Measurements from ENCODE around the gene STAT5A.

DNA sequence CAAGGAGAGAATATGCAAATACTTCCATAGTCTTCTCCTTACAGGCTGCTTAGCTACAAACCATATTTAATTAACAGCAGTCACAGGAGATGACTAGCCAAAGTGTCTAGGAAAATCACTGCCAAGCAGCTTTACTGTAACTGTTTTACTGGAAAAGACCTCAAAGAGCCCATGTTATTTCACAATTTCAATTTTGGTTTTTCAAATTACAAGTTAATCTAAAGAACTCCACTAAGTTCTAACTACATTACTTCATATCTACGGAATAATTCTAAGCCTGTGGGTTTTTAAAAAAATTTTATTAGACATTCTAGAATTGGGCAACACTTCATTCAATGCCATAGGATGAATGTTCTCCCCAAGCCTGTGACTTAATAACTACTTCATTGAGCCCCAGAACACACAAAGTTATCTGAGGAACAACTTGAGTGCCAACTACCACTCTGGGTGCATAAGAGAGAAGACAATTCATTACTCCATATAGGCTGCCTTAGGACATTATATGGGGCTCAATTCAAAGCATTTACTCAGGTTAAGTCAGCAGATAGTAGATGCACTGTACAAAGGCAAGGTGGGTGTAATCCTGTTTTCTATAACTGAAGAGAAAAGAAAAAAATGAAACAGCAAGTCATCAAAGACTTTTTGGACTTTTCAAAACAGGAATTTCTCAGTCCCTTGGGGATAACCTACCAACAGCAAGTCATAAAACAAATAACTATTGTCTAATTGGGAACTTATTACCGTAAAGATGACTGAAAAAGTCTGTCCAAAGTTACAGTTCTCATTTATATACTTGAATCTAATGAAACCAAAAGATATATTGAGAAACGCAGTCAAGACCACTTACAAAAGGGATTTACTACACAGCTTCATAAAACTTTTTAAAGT is 66.9 kb downstream of the STAT5A start:
- TF ChIP-seq EZH2 (IDR thresholded peaks at IDR 0.05), result no peak
- TF ChIP-seq, protein P1, sequence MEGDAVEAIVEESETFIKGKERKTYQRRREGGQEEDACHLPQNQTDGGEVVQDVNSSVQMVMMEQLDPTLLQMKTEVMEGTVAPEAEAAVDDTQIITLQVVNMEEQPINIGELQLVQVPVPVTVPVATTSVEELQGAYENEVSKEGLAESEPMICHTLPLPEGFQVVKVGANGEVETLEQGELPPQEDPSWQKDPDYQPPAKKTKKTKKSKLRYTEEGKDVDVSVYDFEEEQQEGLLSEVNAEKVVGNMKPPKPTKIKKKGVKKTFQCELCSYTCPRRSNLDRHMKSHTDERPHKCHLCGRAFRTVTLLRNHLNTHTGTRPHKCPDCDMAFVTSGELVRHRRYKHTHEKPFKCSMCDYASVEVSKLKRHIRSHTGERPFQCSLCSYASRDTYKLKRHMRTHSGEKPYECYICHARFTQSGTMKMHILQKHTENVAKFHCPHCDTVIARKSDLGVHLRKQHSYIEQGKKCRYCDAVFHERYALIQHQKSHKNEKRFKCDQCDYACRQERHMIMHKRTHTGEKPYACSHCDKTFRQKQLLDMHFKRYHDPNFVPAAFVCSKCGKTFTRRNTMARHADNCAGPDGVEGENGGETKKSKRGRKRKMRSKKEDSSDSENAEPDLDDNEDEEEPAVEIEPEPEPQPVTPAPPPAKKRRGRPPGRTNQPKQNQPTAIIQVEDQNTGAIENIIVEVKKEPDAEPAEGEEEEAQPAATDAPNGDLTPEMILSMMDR (IDR thresholded peaks at IDR 0.05 in 2 of 3, conservative IDR thresholded peaks at IDR 0.05 in 1 of 3; ENCODE audit: borderline replicate concordance in 1 of 3, insufficient read depth in 1 of 3, low read depth in 2 of 3, low read length in 2 of 3), result no peak
- TF ChIP-seq YY1 (IDR thresholded peaks at IDR 0.05; ENCODE audit: extremely low read depth, insufficient replicate concordance, low read depth, low read length), result no peak
